C4-2B (cell line): ENCODE measurements around the gene TGFBI.

ENCODE experiments used
- CTCF ChIP-seq: fragments of 450-650 bp; conservative IDR thresholded peaks from 2 replicates; pipeline ENCODE4 v1.5.1; 2017; ENCODE audit warnings: mild to moderate bottlenecking
- ZFX ChIP-seq: fragments of 450-650 bp; IDR thresholded peaks from 2 replicates; pipeline ENCODE4 v1.6.1; 2017

GRCh38 chr5:136005476-136005875, 23.3 kb upstream of the TGFBI start:
- TF ChIP-seq CTCF (no peak), ZFX (no peak)
